ENCODE measurements around the gene CPSF3. TPM values are rescaled to one million over a fixed set of nuclear protein-coding genes. Genes with fewer than 3 reads are reported as not detected.

The CPSF3 gene
- total and polyA plus RNA-seq, 2 of the 8 experiments (the other 6 are each of a cell fraction or from before 2014, with no cell fraction given), result 44.5 to 93.3 TPM

- H2AK5ac ChIP-seq (ENCODE audit: low read depth, low read length), result no peak overlapping the region
- no peak overlapping the region for H3K23ac ChIP-seq (ENCODE audit: insufficient read length)
- no peak overlapping the region for H4K91ac ChIP-seq (replicated peaks; ENCODE audit: insufficient read length, low read length)
- DNase-seq (ENCODE audit: low read depth in 1 of 2, low spot score in 2 of 2) (no peak), FAIRE-seq (no peak)
- H2BK5ac ChIP-seq (ENCODE audit: low read depth, low read length), result no peak overlapping the region
- H4K5ac ChIP-seq (ENCODE audit: insufficient read length, low read depth, low read length), result no peak overlapping the region
- no peak overlapping the region for H2BK12ac ChIP-seq (ENCODE audit: low read depth, low read length)
- no peak overlapping the region for H3K27ac ChIP-seq (ENCODE audit: low read depth, low read length)
- 91% methylated on average over 10 of the region's 10 CpGs; no CpG with 5 or more reads in 1 of the 2 experiments for WGBS, 2 experiments (ENCODE audit: extremely low coverage in 1 of 2, insufficient coverage in 1 of 2, insufficient read length in 1 of 2, insufficient replicate concordance in 2 of 2, low coverage in 1 of 2, low lambda C conversion rate in 2 of 2, missing lambda C conversion rate in 1 of 2)
- peaks cover 5 to 58% (median 30%) of the 10 kb centered on the region in 4 experiments for H3K36me3 ChIP-seq (ENCODE audit: control insufficient read depth in 2 of 4, insufficient read depth in 4 of 4, low read length in 3 of 4)
- H3K9ac ChIP-seq (replicated peaks in 1 of 4; ENCODE audit: extremely low read depth in 1 of 4, low read depth in 3 of 4, low read length in 3 of 4), result no peak overlapping the region
- peaks cover 2 to 6% of the 10 kb centered on the region in 2 experiments for H4K20me1 ChIP-seq (replicated peaks in 1 of 2; ENCODE audit: control insufficient read depth in 1 of 2, insufficient read depth in 2 of 2, low read length in 2 of 2)
- H2BK20ac ChIP-seq (ENCODE audit: low read length), result no peak overlapping the region
- TF ChIP-seq, protein P1, sequence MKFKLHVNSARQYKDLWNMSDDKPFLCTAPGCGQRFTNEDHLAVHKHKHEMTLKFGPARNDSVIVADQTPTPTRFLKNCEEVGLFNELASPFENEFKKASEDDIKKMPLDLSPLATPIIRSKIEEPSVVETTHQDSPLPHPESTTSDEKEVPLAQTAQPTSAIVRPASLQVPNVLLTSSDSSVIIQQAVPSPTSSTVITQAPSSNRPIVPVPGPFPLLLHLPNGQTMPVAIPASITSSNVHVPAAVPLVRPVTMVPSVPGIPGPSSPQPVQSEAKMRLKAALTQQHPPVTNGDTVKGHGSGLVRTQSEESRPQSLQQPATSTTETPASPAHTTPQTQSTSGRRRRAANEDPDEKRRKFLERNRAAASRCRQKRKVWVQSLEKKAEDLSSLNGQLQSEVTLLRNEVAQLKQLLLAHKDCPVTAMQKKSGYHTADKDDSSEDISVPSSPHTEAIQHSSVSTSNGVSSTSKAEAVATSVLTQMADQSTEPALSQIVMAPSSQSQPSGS (IDR thresholded peaks at IDR 0.05; ENCODE audit: low read length), result no peak
- no peak for TF ChIP-seq SIRT6 (IDR thresholded peaks at IDR 0.05; ENCODE audit: low read length)
- no peak for TF ChIP-seq CHD2 (IDR thresholded peaks at IDR 0.05; ENCODE audit: low read length)
- TF ChIP-seq KDM1A (IDR thresholded peaks at IDR 0.05; ENCODE audit: borderline replicate concordance, low read length), result no peak
- no peak for TF ChIP-seq JUN (IDR thresholded peaks at IDR 0.05; ENCODE audit: low read depth, low read length)
- TF ChIP-seq POLR2A (IDR thresholded peaks at IDR 0.05; ENCODE audit: control extremely low read depth in 1 of 2, low read depth in 2 of 2, low read length in 2 of 2), result no peak
- TF ChIP-seq TBP (IDR thresholded peaks at IDR 0.05; ENCODE audit: low read depth, low read length), result no peak
- TF ChIP-seq MAFK (IDR thresholded peaks at IDR 0.05; ENCODE audit: low read depth, low read length), result no peak
- no peak for TF ChIP-seq BCL11A (IDR thresholded peaks at IDR 0.05; ENCODE audit: low read depth in 2 of 2, low read length in 2 of 2)
- TF ChIP-seq SP4 (IDR thresholded peaks at IDR 0.05; ENCODE audit: low read length), result no peak
- TF ChIP-seq, protein P2, sequence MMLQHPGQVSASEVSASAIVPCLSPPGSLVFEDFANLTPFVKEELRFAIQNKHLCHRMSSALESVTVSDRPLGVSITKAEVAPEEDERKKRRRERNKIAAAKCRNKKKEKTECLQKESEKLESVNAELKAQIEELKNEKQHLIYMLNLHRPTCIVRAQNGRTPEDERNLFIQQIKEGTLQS (IDR thresholded peaks at IDR 0.05; ENCODE audit: insufficient read depth, low read depth, low read length), result no peak
- no peak for TF ChIP-seq POU5F1 (IDR thresholded peaks at IDR 0.05; ENCODE audit: low read depth, low read length)
- TF ChIP-seq HDAC6 (IDR thresholded peaks at IDR 0.05; ENCODE audit: low read depth, low read length), result no peak
- H3K4me3 ChIP-seq (ENCODE audit: extremely low read depth in 1 of 4, insufficient read depth in 2 of 4, low read depth in 3 of 4, low read length in 4 of 4), result no peak overlapping the region
- H3K27me3 ChIP-seq (replicated peaks in 1 of 4; ENCODE audit: control insufficient read depth in 3 of 4, extremely low read depth in 1 of 4, insufficient read depth in 3 of 4, low read length in 3 of 4), result no peaks in the 10 kb centered on the region
- H3K79me2 ChIP-seq (ENCODE audit: control insufficient read depth in 1 of 2, insufficient read depth in 2 of 2, low read length in 2 of 2), result no peaks in the 10 kb centered on the region
- H3K4me2 ChIP-seq (ENCODE audit: insufficient read depth in 1 of 2, low read depth in 2 of 2, low read length in 2 of 2), result no peak overlapping the region
- no peak overlapping the region for H2BK120ac ChIP-seq (replicated peaks; ENCODE audit: low read depth, low read length)
- no peak overlapping the region for H3K4ac ChIP-seq (replicated peaks; ENCODE audit: insufficient read length, low read depth, low read length)
- no peaks in the 10 kb centered on the region for H3K79me1 ChIP-seq (ENCODE audit: low read depth, low read length)
- H3K56ac ChIP-seq (replicated peaks; ENCODE audit: insufficient read length, low read depth, low read length), result no peak overlapping the region
- H3K9me3 ChIP-seq (ENCODE audit: insufficient read depth in 2 of 2, low read depth in 1 of 2, low read length in 1 of 2), result no peaks in the 10 kb centered on the region
- CTCF ChIA-PET (ENCODE audit: partially characterized antibody), result no interaction called here
- no peaks in the 10 kb centered on the region for H3K23me2 ChIP-seq (ENCODE audit: low read depth, low read length)
- no peak overlapping the region for H4K8ac ChIP-seq (ENCODE audit: extremely low read depth, insufficient read depth, low read length)
- H3K18ac ChIP-seq (ENCODE audit: extremely low read depth, low read length), result no peak overlapping the region
- H3K14ac ChIP-seq (ENCODE audit: insufficient read length), result no peak overlapping the region
- no peaks in the 10 kb centered on the region for H3K4me1 ChIP-seq (replicated peaks in 1 of 4; ENCODE audit: control insufficient read depth in 3 of 4, insufficient read depth in 4 of 4, low read length in 3 of 4)
- no peak overlapping the region for H2BK15ac ChIP-seq (ENCODE audit: low read length)
- no peak overlapping the region for H2AFZ ChIP-seq (ENCODE audit: low read length)
- POLR2A ChIA-PET (ENCODE audit: partially characterized antibody), result no interaction called here
Observed at GRCh38 chr2:9467687-9468086, 44.2 kb downstream of the CPSF3 start.
